ENCODE data around the gene BRIP1. TPM values are rescaled to one million over a fixed set of nuclear protein-coding genes. Genes with fewer than 3 reads are reported as not detected.

Gene BRIP1
- total and polyA plus RNA-seq, 2 experiments from 2014 or later: 8.0 to 23.1 TPM

GRCh38 chr17:61662741-61663140 lies 200.6 kb downstream of the BRIP1 start (continued):
- TF ChIP-seq ZNF462 (CRISPR knock-in tag; IDR thresholded peaks at IDR 0.05): no peak
- TF ChIP-seq POLR2AphosphoS5 (IDR thresholded peaks at IDR 0.05; ENCODE audit: low read depth): no peak
- no peak for TF ChIP-seq ZNF331 (CRISPR knock-in tag; IDR thresholded peaks at IDR 0.05; ENCODE audit: low read depth)
- no peak for TF ChIP-seq CREB1 (CRISPR knock-in tag; IDR thresholded peaks at IDR 0.05; ENCODE audit: low read depth)
- TF ChIP-seq EZH2 (IDR thresholded peaks at IDR 0.05; ENCODE audit: low read depth, unreplicated experiment): no peak

DNA sequence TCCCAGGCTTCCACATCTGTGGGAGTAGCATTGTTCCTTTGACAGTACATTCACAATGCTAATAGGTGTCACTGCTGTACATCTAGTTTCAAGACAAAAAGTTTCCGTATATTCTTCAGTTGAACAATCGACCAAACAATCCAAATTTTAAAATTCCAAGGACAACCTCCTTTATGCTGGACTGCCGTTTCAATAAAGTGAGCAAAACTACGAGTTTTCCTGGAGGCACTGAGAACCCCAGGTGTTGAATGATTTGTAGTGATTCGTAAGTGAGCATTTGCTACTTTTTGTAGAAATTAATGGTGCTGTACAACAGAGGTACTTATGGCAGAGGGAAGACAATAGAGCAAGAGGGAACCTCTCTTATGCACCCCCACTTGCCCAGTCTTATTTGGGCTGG lies 201.1 kb downstream of the BRIP1 start:
- Histone ChIP-seq H3K9me2 (ENCODE audit: insufficient read depth) (no peaks in the 10 kb centered on the region), H3K27me3 (ENCODE audit: insufficient read depth) (no peaks in the 10 kb centered on the region), H3K36me3 (ENCODE audit: insufficient read depth) (no peaks in the 10 kb centered on the region), H3K4me2 (no peak overlapping the region), H3F3A (replicated peaks; ENCODE audit: low read depth) (no peaks in the 10 kb centered on the region), H2AFZ (no peak overlapping the region), H3K79me2 (replicated peaks; ENCODE audit: insufficient read depth) (no peaks in the 10 kb centered on the region), H4K20me1 (replicated peaks; ENCODE audit: insufficient read depth) (no peaks in the 10 kb centered on the region), H3K4me1 (ENCODE audit: insufficient read depth) (no peaks in the 10 kb centered on the region), H3K4me3 (no peak overlapping the region), H3K27ac (ENCODE audit: low read depth) (no peak overlapping the region)
- DNase-seq (ENCODE audit: low spot score) (no peak), ATAC-seq (no peak)
- no peak overlapping the region for H3K27ac Mint-ChIP-seq
- no peaks in the 10 kb centered on the region for H3K27me3 Mint-ChIP-seq (ENCODE audit: insufficient read depth, low read depth, poor library complexity)
- no peaks in the 10 kb centered on the region for H3K4me1 Mint-ChIP-seq
- H3K9me3 Mint-ChIP-seq: peaks cover 4% of the 10 kb centered on the region; the same call in 1 of the 3 replicates
- no peak overlapping the region for H3K4me3 Mint-ChIP-seq
- H3K36me3 Mint-ChIP-seq (ENCODE audit: low read depth): no peaks in the 10 kb centered on the region
- TF ChIP-seq JUNB (IDR thresholded peaks at IDR 0.05; ENCODE audit: unreplicated experiment) (no peak), ZNF114 (CRISPR knock-in tag; IDR thresholded peaks at IDR 0.05) (no peak), ZNF331 (CRISPR knock-in tag; IDR thresholded peaks at IDR 0.05; ENCODE audit: low read depth) (no peak), CREB1 (CRISPR knock-in tag; IDR thresholded peaks at IDR 0.05; ENCODE audit: low read depth) (no peak), STAT1 (IDR thresholded peaks at IDR 0.05; ENCODE audit: unreplicated experiment) (no peak), NANOG (IDR thresholded peaks at IDR 0.05; ENCODE audit: borderline replicate concordance) (no peak), ZNF462 (CRISPR knock-in tag; IDR thresholded peaks at IDR 0.05) (no peak)

Data from GM23338 (cell line).